ENCODE data around the gene NTSR1.

- TF ChIP-seq CTCF (IDR thresholded peaks at IDR 0.05; ENCODE audit: insufficient read depth, low read length) (no peak), POLR2AphosphoS5 (IDR thresholded peaks at IDR 0.05; ENCODE audit: low read depth) (no peak)
Observed at GRCh38 chr20:62706344-62706743, 2.3 kb upstream of the NTSR1 start.
